ENCODE measurements around the gene GNB1.

- TF ChIP-seq CTCF (conservative IDR thresholded peaks at IDR 0.05; ENCODE audit: low read depth, low read length) (no peak), POLR2A (IDR thresholded peaks at IDR 0.05; ENCODE audit: low read depth, low read length) (no peak), ELK1 (IDR thresholded peaks at IDR 0.05; ENCODE audit: borderline replicate concordance, low read depth, low read length) (no peak), RAD21 (IDR thresholded peaks at IDR 0.05; ENCODE audit: low read length) (no peak)
Observed at GRCh38 chr1:1797731-1798341, 93.1 kb downstream of the GNB1 start.

Measured in IMR-90 (cell line).